ENCODE results near the gene NETO2. TPM values are rescaled to one million over a fixed set of nuclear protein-coding genes. Genes with fewer than 3 reads are reported as not detected.

NETO2 gene
- total and polyA plus RNA-seq, 10 of the 15 experiments (the other 5 are each of a cell fraction or from before 2014, with no cell fraction given), result 8.5 to 53.1 (median 27.0) TPM

- no peak overlapping the region for H3K27ac ChIP-seq (ENCODE audit: control insufficient read depth, insufficient read depth)
- no peak overlapping the region for H3K4me2 ChIP-seq (ENCODE audit: control insufficient read depth, insufficient read depth)
- H3K36me3 ChIP-seq (ENCODE audit: control insufficient read depth in 2 of 2, insufficient read depth in 2 of 2, low read length in 1 of 2), result no peaks in the 10 kb centered on the region
- H3K79me2 ChIP-seq (ENCODE audit: control insufficient read depth, insufficient read depth, low read length), result no peaks in the 10 kb centered on the region
- peaks cover 4% of the 10 kb centered on the region for H3K4me1 ChIP-seq (ENCODE audit: control insufficient read depth, insufficient read depth, low read length)
- in situ Hi-C loops (cut with MboI) (no loop called here), intact Hi-C loops (cut with micrococcal nuclease; ENCODE audit: unreplicated experiment) (no loop called here)
- no peak overlapping the region for H3K4me3 ChIP-seq
- ChIA-PET RAD21 (ENCODE audit: unreplicated experiment) (no interaction called here), POLR2A (no interaction called here), SMC1A (ENCODE audit: uncharacterized antibody, unreplicated experiment) (no interaction called here), CTCF (no interaction called here)
- DNase-seq (ENCODE audit: low read depth, low spot score) (no peak), FAIRE-seq (no peak), ATAC-seq (no peak)
- no peak for TF ChIP-seq ESRRA (IDR thresholded peaks at IDR 0.05; ENCODE audit: low read length)
- TF ChIP-seq CUX1 (IDR thresholded peaks at IDR 0.05; ENCODE audit: insufficient replicate concordance, low read depth, low read length), result no peak
- no peak for TF ChIP-seq BACH1 (IDR thresholded peaks at IDR 0.05; ENCODE audit: borderline replicate concordance)
- TF ChIP-seq IKZF1 (conservative IDR thresholded peaks at IDR 0.05), result no peak
- no peak for TF ChIP-seq JUND (IDR thresholded peaks at IDR 0.05; ENCODE audit: low read depth, low read length)
- TF ChIP-seq RAD21 (IDR thresholded peaks at IDR 0.05; ENCODE audit: insufficient read depth, low read depth, low read length), result no peak
- TF ChIP-seq RUNX3 (IDR thresholded peaks at IDR 0.05; ENCODE audit: low read length), result no peak
- no peak for TF ChIP-seq STAT1 (conservative IDR thresholded peaks at IDR 0.05)
- TF ChIP-seq CHD2 (IDR thresholded peaks at IDR 0.05; ENCODE audit: borderline replicate concordance, low read depth, low read length), result no peak
- no peak for TF ChIP-seq KDM1A (IDR thresholded peaks at IDR 0.05; ENCODE audit: borderline replicate concordance)
- TF ChIP-seq POU2F2 (IDR thresholded peaks at IDR 0.05; ENCODE audit: borderline replicate concordance, low read depth, low read length), result no peak
- no peak for TF ChIP-seq FOXM1 (IDR thresholded peaks at IDR 0.05; ENCODE audit: low read depth, low read length)
- TF ChIP-seq PKNOX1 (IDR thresholded peaks at IDR 0.05), result no peak
- TF ChIP-seq POLR2AphosphoS2 (IDR thresholded peaks at IDR 0.05; ENCODE audit: low read depth, low read length), result no peak
- TF ChIP-seq SP1 (IDR thresholded peaks at IDR 0.05; ENCODE audit: low read depth, low read length), result no peak
- H2AFZ ChIP-seq (ENCODE audit: control insufficient read depth, low read depth, low read length), result no peak overlapping the region
- no peaks in the 10 kb centered on the region for H3K27me3 ChIP-seq (replicated peaks in 1 of 2; ENCODE audit: control insufficient read depth in 2 of 2, insufficient read depth in 2 of 2, low read length in 1 of 2)
- no peaks in the 10 kb centered on the region for H4K20me1 ChIP-seq (ENCODE audit: control insufficient read depth, insufficient read depth)
- H3K9me3 ChIP-seq (replicated peaks; ENCODE audit: control insufficient read depth, insufficient read depth, low read length), result no peaks in the 10 kb centered on the region
- H3K9ac ChIP-seq (ENCODE audit: control insufficient read depth, insufficient read depth, low read length), result no peak overlapping the region
- BruUV-seq (replicated peaks), result no TSS peak
- 69% methylated on average over 13 of the region's 13 CpGs for WGBS (ENCODE audit: insufficient coverage, insufficient replicate concordance, low lambda C conversion rate, missing lambda C conversion rate)
Observed at GRCh38 chr16:47052666-47053640, 90.8 kb downstream of the NETO2 start.

All from GM12878 (cell line).